HG02678 (cell line): Measurements from ENCODE around the gene HDAC4.

Experiments used
- ATAC-seq: cut with Tn5 transposase; IDR thresholded peaks from one replicate; pipeline ENCODE4 v1.9.1; 2021; ENCODE audit warnings: mild to moderate bottlenecking, moderate library complexity; ENCODE audit not compliant: unreplicated experiment

HDAC4 gene

DNA sequence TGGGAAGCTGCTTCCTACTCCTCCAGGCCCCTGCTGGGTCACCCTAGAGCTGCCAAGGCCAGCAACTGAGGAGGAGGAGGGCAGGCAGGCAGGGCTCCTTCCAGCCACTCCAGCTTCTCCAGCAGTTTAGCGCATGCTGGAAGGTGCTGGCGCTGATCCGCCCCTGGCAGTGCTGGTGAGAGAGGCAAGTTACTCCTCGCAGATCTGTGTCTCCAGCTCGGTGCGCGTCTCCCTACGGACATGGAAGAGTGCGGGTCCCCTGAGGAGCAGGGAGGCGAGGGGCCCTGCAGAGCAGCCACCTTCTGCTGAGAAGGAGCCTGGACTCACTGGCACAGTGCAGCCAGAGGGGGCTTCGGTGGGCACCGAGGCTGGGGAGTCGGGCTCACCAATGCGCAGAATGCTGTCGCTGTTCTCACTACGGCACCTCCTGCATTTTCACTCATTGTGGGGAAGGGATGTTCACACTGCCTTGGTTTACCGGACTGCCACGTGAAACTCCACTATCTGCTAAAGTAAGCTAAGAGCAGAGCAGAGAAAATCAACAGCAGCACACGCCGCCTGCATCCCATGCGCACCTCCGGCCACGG lies 206.0 kb downstream of the HDAC4 start:
- ATAC-seq, result no peak

DNA sequence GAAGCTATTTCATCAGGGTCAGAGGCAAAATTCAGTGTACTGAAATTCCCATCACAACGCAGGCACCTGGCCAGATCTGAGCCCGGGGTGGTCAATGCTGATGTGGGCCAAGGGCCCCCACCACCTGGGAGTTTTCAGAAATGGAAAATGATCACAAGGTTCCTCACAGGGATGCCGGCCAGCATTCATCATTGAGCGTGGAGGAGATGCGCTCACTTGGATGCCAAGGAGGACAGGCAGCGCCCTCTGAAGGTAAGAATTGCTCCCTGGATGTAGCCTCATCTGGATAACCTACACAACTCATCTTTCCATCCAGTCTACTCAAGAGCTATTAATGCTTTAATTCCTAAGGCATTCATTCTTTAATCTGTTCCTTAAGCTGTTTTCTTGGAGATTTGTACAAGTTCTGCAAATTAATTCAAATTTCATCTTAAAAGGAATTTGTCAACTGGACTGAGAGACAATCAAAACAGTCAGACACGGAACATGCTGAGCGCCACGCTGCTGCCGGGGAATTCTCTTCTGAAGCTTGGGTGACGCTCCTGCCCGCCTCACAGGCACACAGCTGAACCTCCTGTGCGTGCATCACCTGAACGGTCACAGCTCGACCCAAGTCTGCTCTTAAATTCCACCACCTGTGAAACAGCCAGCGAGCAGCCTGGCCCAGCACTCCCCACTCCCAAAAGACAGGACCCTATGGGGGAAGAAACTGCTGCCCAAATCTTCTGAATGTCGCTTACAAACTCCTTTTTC lies 206.7 kb downstream of the HDAC4 start:
- ATAC-seq, result no peak

DNA sequence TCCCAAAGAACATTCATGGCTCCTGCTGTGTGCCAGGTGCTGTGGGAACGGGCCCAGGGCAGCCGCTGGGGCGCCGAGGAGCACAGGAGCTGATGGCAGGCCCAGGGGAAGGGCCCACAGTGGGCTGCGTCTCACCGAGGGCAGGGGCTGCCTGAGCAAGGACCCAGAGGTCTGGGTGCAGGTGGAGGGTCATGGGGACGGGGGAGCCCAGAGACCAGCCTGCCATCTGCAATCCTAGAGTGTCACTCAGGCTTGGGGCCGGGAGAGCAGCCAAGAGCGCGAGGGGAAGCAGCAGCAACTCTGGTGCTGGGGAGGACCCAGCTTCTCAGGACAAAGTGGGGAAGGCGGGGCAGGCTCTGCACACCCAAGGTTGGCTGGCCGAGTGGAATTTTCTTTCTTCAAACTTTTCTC lies 207.4 kb downstream of the HDAC4 start:
- ATAC-seq, result no peak

DNA sequence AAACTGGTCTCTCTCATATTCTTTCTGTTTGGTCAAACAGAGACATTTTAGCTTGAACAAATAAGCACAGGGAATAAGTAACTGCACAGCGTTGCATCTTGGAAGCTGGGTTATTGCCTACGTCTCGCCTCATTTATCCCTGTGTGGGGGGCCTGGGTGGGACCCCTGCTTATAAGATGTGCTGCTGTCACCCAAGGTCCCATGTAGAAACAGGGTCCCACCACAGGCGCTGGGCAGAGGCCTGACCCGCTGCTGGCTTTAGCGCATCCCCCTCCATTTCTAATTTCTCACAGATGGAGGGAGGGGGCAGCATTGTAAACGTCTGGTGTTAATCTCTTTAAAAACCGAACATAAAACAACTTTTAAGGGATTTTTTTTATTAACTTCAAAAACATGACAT lies 207.8 kb downstream of the HDAC4 start:
- no peak for ATAC-seq

DNA sequence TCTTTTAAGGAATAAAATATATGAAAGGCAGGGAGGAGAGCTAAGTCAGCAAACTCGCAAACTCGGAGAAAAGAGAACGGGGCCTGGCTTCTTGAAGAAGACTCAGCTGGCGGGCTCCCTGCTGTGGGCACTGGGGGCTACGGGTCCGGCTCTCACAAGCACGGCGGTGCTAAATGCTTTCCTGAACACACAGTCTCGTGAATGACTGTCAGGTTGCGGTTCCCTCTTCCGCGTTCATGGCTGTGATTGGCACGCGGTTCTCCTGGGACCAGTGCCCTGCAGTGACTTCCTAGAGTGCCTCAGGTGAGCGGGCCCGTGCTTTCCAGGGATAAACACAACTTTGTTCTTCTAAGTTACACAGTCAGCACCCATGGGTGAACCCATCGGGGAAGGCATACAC lies 208.4 kb downstream of the HDAC4 start:
- ATAC-seq, result no peak

DNA sequence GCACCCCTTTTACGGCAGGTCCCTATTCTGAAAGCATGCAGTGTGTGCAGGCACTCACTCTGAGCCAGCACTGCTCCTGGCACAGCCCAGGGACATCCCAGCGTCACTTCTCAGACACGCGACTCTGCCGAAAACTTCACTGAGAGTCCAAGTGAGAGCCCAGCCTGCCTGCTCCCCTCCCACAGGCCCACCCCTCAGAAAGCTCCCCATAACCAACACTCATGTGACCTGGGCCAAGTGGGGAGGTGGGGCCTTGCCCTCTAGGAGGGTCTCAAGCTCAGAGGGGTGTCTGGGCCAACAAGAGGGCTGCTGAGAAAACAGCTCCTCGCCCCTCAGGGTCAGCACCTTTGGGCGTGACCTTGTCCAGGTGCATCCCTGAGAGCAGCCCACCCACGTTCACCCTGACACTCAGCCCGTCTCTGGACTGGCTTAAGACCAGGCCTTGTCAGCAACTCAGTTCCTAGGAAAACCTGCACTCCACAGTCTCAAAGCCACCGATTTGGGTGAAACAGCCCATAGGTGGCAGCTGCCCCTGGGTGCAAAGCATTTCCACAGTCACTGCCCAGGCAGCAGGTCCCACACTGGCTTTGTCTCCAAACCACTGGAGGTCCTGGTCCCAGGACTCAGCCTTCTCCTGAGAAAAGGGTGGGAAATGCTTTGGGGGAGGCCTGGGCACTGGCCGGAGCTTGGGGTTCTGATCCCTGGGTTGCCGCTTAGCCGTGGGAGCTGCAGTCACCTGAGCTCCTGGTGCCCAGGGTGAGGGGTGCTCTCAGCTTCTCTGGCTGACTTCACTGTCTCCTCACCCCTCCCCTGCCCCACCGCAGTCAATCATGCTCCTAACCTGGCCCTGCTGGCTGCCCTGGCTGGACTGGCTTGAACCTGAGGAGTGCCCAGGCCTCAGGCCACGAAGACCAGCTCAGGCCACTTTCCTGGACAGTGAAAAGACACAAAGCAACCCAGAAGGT lies 209.6 kb downstream of the HDAC4 start:
- no peak for ATAC-seq

DNA sequence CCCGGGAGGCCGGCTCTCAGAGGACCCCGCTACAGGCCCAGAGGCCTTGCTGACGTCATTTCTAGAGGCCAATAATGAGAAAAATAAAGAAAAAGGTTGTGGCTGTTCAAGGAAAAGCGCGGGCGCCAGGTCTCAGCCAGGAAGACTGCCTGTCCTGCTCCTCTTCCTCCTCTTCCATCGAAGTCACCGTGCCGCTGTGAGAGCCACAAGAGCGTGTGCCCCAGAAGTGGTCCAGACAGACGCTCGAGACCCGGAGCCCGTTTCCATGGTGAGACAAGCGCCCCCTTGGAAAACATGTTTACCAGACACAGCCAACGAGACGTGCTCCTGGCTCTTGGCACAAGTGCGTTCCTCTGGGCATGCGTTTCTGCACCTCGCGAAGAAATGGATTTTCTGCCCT lies 210.5 kb downstream of the HDAC4 start:
- ATAC-seq, result no peak

DNA sequence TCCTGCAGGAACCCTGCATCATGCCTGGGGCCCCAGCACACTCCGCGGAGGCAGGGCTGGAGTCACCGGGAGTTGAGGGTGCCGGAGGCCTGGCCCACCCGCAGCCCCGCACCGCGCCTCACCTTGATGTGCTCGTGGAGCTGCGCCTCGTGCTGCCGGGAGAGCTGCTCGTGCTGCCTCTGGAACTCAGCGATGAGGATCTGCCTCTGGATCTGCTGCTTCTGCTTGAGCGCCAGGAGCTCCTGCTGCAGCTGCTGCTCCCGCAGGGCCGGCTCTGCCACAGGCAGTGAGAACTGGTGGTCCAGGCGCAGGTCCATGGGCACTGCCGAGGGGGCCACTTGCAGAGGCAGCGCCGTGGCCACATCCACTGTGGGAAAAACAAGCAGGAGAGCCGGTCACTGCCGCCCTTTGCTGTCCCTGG lies 211.1 kb downstream of the HDAC4 start:
- ATAC-seq, result no peak

DNA sequence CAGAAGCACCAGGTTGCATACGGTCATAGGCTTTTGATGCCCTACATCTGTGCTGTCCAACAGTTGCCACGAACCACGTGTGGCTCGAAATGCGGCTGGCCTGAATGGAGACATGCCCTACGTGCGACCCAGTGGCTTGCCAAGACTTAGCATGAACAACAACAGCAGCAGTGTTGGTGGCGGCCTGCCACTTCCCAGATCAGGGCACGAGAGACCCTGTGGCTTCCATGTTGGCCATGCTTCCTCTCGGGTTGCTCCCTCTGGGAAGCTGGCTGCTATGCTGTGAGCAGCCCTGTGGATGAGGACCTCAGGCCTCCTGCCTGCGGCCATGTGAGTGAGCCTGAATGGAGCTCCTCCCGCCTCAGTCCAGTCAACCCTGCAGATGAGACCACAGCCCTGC lies 212.3 kb downstream of the HDAC4 start:
- ATAC-seq, result no peak

DNA sequence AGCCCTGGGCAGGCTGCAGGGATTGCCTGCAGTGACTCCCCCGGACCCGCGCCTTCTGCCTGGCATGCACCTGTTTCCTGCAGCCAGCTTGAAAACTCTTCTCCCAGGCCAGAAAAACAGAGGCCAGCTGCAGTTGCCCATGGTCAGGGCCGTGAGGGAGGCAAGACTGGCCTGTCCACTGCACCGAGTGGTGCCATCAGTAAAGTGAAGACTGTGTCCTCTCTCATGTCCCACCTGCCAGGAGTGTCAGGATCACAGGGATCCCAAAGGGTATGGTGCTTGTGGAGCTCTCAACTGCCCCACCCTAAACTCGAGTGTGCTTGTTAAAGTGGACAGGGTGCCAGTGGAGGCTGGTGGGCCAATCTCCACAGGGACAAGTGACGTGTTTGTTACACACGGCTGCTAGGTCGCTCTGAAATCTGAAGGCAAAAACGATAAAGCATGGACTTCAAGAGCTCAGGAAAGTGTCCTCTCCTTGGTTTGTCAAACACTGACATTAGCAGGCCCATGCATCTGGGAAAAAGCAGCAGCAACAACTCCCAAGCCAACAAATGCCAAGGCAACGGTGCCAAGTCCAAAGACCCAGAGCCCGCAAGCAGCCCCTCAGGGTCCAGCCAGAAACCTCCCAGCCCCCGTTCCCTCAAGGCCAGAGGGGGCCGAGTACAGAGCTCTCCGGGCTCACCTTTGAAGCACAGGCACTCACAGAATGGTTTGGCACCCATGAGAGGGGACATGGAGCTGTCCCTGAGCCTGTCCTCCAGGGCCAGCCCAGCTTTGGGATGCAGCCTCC lies 213.2 kb downstream of the HDAC4 start:
- no peak for ATAC-seq

DNA sequence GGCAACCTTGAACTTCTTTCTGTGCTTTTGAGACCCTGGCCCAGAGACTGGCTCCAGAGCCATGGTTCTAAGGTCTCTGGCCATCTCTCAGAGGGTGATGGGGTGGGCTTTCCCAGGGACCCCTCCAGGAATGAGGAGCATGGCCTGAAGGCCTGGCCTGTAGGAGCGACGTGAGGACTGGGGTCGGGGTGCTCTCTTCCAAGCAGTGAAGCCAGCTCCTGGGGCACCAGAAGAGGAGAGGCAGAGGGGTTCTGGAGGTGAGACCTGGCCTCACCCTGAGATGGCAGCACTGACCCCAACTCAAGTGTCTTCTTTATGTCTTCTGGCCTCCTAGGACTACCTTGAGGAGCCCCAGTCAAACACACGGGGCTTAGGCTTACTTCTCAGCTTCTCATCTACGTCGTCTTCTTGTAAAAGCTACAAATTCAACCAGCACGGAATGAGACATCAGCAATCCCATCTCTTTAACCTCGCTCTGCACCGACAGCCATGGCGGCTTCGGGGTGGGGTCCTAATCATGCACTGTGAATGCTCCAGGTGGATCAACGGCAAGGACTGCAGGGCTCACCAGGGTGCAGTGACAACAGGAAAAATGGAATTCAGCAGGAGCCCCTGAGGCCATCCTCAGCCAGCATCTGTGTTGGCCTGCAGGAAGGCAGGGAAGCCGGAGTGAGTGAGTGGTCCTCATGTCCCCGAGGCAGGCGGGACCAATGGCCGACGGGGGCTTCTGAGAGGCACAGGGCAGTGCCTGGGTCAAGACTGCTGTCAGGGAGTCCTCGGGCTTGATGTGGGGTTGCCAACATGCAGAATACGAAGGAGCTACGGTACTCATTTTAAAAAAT lies 214.1 kb downstream of the HDAC4 start:
- ATAC-seq, result no peak

DNA sequence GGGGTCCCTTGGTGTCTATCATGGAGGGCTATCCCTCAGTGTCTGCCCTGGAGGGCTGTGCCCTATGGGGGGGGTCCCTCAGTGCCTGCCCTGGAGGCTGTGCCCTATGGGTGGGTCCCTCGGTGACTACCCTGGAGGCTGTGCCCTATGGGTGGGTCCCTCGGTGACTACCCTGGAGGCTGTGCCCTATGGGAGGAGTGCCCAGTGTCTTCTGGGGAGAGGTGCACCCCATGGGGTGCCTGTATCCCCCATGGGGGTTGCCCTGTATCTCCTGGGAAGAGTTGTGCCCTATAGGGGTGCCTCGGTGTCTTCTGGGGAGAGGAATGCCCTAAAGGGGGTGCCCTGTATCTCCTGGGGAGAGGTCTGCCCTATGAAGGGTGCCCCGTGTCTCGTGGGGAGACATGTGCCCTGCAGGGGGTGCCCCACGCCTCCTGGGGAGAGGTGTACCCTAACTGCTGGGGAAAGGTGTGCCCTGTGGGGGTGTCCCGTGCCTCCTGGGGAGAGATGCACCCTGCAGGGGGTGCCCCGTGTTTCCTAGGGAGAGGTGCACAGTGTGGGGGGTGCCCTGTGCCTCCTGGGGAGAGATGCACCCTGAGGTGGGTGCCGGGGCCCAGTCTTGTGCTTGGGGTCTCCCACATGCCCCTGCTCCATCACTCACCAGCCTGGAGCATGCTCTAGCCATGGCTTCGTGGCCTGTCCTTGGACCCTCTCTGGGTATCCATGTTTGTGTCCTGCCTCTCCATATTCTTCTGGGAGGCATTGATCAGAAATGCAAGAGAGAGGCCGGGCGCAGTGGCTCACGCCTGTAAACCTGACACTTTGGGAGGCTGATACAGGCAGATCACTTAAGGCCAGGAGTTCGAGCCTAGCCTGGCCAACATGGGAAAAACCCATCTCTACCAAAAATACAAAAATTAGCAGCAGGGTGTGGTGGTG lies 215.6 kb downstream of the HDAC4 start:
- ATAC-seq, result no peak

DNA sequence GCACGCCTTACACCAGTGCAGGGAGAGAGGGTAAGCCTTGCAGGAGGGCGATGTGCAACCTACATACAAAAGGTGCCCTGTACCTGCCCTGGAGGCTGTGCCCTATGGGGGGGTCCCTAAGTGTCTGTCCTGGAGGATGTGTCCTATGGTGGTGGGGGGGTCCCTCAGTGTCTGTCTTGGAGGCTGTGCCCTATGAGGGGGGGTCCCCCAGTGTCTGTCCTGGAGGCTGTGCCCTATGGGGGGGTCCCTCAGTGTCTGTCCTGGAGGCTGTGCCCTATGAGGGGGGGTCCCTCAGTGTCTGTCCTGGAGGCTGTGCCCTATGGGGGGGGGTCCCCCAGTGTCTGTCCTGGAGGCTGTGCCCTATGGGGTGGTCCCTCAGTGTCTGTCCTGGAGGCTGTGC lies 216.6 kb downstream of the HDAC4 start:
- no peak for ATAC-seq

DNA sequence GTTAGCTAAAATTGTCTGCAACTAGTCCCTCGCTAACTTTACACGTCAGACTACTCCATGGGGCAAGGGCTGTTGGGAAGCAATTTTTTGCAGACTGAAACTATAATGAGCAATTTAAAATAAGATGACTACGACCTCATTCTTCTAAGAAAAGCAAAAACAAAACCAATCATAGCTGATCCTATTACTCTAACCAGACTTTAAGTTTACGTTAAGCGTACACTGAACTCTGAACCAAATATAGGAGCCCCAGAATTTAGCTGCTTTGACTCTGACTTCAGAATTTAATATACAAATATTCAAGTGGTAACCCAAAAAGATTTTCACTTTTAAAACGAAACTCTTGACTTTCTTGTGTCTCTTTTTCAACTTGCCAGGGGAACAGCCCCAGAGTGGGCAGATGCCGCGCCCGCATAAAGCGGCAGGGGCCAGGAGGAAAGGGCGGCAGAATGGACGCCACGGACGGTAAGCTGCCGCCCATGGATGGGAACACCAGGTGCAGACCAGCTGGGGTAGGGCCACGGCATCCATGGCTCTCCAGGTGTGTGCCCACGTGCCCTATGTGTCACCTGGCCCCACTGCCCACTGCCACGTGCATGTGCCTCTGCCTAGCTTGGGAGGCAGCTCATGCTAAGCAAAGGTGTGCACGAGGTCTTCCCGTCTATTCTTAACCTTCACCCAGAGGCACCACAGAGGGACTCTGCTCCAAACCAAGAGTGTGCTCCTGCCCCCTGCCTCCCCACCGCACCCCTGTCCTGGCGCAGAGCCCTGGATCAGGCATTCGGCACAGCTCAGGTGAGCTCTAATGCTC lies 217.6 kb downstream of the HDAC4 start:
- no peak for ATAC-seq

DNA sequence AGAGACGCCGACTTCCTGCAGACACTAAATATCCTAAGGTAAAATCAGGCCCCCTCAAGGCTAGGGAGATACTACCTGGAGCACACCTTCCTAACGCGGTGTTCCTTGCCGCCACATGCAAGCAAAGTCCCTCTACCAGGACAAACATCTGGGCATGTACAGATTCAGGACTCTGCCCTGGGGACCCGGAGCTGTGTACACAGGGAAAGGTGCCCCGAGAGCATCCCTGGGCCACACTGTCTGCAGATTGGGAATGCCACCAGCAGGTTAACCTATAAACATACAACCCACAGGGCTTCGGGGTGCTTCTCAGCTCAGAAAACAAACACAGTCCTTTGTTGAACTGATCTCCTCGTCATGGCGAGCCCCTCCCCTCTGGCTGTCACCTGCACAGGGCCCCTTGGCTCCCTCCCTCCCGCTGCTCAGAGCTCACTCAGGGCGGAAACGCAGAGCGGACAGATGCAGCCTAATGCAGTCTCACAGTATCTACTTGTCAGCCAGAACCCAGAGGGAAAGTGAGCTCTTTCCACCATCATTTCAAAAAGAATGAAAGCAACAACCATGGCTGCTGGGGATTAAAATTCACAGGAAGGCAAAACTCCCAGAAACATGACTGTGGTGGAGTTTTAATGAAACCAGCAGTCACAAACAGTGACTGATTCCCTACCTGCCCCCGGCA lies 218.8 kb downstream of the HDAC4 start:
- ATAC-seq, result no peak

DNA sequence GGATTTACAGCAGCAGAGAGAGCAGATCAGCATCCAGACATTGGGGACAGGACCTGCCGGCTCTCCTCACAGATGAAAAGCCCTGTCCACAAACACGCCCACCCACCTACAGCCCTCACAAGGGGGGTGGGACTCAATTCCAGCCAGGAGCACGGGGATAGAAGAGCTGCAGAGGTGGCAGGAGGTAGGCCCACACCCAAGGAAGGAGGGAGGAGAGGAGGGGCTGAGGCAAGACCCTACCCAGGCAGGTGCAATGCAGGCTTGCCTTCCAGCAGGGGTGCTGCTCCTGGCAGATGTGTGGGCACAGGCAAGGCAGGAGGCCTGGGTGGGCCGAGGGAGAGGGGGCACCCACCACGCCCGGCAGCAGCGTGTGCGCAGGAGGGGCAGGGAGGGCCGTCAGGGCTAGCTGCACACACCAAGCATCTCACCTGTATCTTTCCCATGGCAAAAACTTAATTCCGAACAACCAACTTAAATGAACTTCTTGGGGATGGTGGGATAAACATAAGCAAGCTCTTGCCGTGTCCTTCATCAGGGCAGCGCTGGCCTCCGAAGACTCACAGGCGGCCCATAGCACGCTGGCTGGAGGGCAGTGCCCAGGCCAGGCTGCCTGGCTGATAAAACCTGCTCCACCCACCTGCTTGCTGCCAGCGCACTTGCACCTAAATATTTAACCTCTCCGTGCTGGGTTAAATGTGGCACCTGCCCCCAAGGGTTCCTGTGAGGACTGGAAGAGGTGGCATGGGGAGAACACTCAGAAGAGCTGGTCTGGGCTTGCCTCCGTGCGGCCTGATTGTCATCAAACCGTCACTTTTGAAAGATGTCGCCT lies 219.5 kb downstream of the HDAC4 start:
- no peak for ATAC-seq
